Measurements from ENCODE around the gene FAM240A.

DNA sequence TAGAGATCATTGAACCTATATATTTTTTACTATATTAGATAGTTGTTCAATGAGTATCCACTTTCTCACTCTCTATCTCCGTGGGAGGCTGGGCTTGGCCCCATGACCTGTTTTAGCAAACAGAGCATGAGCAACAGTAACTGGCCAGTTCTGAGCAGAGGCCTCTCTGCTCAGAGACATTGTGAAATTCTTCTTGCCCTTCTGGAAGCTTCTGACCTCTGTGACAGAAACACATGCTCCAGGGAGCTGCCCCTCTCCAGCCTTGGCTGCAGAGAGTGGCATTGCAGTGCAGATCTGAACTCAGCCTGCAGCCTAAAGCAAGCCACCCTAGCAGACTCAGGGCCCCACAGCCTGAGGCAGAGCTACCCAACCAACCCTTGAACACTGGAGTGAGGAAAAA, 20.5 kb downstream of the FAM240A start:
- TF ChIP-seq, protein P1, sequence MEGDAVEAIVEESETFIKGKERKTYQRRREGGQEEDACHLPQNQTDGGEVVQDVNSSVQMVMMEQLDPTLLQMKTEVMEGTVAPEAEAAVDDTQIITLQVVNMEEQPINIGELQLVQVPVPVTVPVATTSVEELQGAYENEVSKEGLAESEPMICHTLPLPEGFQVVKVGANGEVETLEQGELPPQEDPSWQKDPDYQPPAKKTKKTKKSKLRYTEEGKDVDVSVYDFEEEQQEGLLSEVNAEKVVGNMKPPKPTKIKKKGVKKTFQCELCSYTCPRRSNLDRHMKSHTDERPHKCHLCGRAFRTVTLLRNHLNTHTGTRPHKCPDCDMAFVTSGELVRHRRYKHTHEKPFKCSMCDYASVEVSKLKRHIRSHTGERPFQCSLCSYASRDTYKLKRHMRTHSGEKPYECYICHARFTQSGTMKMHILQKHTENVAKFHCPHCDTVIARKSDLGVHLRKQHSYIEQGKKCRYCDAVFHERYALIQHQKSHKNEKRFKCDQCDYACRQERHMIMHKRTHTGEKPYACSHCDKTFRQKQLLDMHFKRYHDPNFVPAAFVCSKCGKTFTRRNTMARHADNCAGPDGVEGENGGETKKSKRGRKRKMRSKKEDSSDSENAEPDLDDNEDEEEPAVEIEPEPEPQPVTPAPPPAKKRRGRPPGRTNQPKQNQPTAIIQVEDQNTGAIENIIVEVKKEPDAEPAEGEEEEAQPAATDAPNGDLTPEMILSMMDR (IDR thresholded peaks at IDR 0.05; ENCODE audit: low read depth, low read length, poor library complexity, severe bottlenecking) = no peak
- no peak for TF ChIP-seq EZH2phosphoT487 (IDR thresholded peaks at IDR 0.05; ENCODE audit: borderline replicate concordance, low read length)

All from DOHH2 (cell line).